Cardiac fibroblast (primary cell): ENCODE data around the gene CCSER1.
"Not testable (repeated sequence)": the region's sequence is repeated elsewhere in the genome, so short reads cannot be mapped to it uniquely, and the experiment has no call there.

ENCODE experiments used
- DNase-seq, 2 donors: peaks; one replicate each; pipeline versions ENCODE4 v3.0.0 to v3.0.0-alpha.2; 2010; ENCODE audit warnings: low read depth in 2 of 2
- H3K4me3 ChIP-seq, 2 donors: replicated peaks in 1 of 2; 1 replicate in 1 of 2; 2 replicates in 1 of 2; pipeline ENCODE4 v1.5.1; 2011; ENCODE audit warnings: low read depth in 2 of 2, low read length in 2 of 2, mild to moderate bottlenecking in 2 of 2, moderate library complexity in 1 of 2
- TF ChIP-seq, protein P1 (sequence below): IDR thresholded peaks from one replicate; pipeline ENCODE4 v1.5.1; 2011; ENCODE audit warnings: low read depth, mild to moderate bottlenecking, low read length, inconsistent platforms

Gene CCSER1

GRCh38 chr4:90648311-90648710 is 521.1 kb downstream of the CCSER1 start:
- no peak for DNase-seq
- TF ChIP-seq, protein P1, sequence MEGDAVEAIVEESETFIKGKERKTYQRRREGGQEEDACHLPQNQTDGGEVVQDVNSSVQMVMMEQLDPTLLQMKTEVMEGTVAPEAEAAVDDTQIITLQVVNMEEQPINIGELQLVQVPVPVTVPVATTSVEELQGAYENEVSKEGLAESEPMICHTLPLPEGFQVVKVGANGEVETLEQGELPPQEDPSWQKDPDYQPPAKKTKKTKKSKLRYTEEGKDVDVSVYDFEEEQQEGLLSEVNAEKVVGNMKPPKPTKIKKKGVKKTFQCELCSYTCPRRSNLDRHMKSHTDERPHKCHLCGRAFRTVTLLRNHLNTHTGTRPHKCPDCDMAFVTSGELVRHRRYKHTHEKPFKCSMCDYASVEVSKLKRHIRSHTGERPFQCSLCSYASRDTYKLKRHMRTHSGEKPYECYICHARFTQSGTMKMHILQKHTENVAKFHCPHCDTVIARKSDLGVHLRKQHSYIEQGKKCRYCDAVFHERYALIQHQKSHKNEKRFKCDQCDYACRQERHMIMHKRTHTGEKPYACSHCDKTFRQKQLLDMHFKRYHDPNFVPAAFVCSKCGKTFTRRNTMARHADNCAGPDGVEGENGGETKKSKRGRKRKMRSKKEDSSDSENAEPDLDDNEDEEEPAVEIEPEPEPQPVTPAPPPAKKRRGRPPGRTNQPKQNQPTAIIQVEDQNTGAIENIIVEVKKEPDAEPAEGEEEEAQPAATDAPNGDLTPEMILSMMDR: no peak
- no peak overlapping the region for H3K4me3 ChIP-seq

GRCh38 chr4:90648791-90649190 is 521.6 kb downstream of the CCSER1 start:
- H3K4me3 ChIP-seq: no peak overlapping the region
- TF ChIP-seq, protein P1: no peak
- DNase-seq: no peak

GRCh38 chr4:90660672-90661071 is 533.5 kb downstream of the CCSER1 start:
- H3K4me3 ChIP-seq: no peak overlapping the region
- TF ChIP-seq, protein P1: no peak
- no peak for DNase-seq

- H3K4me3 ChIP-seq: no peak overlapping the region
- DNase-seq: no peak
- TF ChIP-seq, protein P1: no peak
These were observed 543.0 kb downstream of the CCSER1 start for GRCh38 chr4:90670183-90670582.

DNA sequence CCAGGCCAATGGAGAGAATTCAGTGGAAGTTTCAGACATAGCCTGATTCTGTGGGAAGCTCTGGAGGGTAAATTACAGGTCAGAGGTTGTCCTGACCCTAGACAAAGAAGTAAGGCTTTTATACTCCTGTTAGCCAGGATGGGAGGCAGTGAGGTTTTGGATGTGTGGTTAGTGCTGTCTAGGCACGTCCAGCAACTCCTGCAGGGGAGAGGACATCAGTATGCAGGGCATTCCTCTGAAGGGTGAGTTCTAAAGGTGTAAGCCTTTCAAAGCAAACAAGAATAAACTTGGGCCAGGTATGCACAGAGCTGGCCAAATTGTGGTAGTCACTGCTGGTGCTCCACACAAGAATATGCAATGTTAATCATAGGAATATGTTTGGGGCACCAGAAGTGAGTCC is 562.5 kb downstream of the CCSER1 start:
- H3K4me3 ChIP-seq: no peak overlapping the region
- TF ChIP-seq, protein P1: no peak
- DNase-seq: no peak

- DNase-seq: no peak
These were observed 568.2 kb downstream of the CCSER1 start for GRCh38 chr4:90695411-90695810.

DNA sequence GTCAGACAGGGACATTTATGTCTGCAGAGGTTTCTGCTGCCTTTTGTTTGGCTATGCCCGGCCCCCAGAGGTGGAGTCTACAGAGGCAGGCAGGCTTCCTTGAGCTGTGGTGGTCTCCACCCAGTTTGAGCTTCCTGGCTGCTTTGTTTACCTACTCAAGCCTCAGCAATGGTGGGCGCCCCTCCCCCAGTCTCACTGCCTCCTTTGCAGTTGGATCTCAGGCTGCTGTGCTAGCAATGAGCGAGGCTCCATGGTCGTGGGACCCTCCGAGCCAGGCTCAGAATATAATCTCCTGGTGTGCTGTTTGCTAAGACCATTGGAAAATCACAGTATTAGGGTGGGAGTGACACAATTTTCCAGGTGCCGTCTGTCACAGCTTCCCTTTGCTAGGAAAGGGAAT is 578.3 kb downstream of the CCSER1 start:
- not testable (repeated sequence) for DNase-seq, H3K4me3 ChIP-seq

More at GRCh38 chr4:90695411-90695810, 568.2 kb downstream of the CCSER1 start:
- TF ChIP-seq, protein P1: no peak
- H3K4me3 ChIP-seq: no peak overlapping the region
